Astrocyte (in vitro differentiated cells and primary cell): Measurements from ENCODE around the gene IGF2BP3. TPM values are rescaled to one million over a fixed set of nuclear protein-coding genes. Genes with fewer than 3 reads are reported as not detected.
A peak's percentile ranks its signal among the peaks of the same experiment; 100 is the strongest.

Experiments
- DNase-seq: peaks from one replicate; pipeline ENCODE4 v3.0.0-alpha.2; 2010; ENCODE audit warnings: low read depth
- FAIRE-seq: peaks from 2 replicates; lab custom pipeline; 2011; peaks lifted over from hg19 to GRCh38; lab: Jason Lieb, UNC
- H2AFZ ChIP-seq: 2 replicates; pipeline ENCODE4 v1.6.0; 2012; ENCODE audit warnings: low read depth, low read length, inconsistent platforms
- H3K27ac ChIP-seq: 2 replicates; pipeline ENCODE4 v1.5.1; 2011; ENCODE audit warnings: low read depth, low read length, inconsistent platforms
- H3K27me3 ChIP-seq: 2 replicates; pipeline ENCODE4 v1.6.0; 2011; ENCODE audit warnings: low read length, inconsistent platforms; ENCODE audit not compliant: insufficient read depth
- H3K36me3 ChIP-seq: 2 replicates; pipeline ENCODE4 v1.5.1; 2011; ENCODE audit warnings: low read length, inconsistent platforms; ENCODE audit not compliant: insufficient read depth
- H3K4me1 ChIP-seq: 2 replicates; pipeline ENCODE4 v1.5.1; 2011; ENCODE audit warnings: low read length, inconsistent platforms; ENCODE audit not compliant: insufficient read depth
- H3K4me2 ChIP-seq: 2 replicates; pipeline ENCODE4 v1.6.0; 2012; ENCODE audit warnings: low read length, inconsistent platforms
- H3K4me3 ChIP-seq: 2 replicates; pipeline ENCODE4 v1.5.1; 2011; ENCODE audit warnings: low read depth, mild to moderate bottlenecking, low read length, inconsistent platforms; ENCODE audit not compliant: insufficient read depth
- H3K79me2 ChIP-seq: 2 replicates; pipeline ENCODE4 v1.6.0; 2012; ENCODE audit warnings: mild to moderate bottlenecking, low read length, inconsistent platforms; ENCODE audit not compliant: insufficient read depth
- H3K9ac ChIP-seq: 2 replicates; pipeline ENCODE4 v1.6.0; 2012; ENCODE audit warnings: mild to moderate bottlenecking, low read length, inconsistent platforms
- H3K9me3 ChIP-seq: 2 replicates; pipeline ENCODE4 v1.5.1; 2012; ENCODE audit warnings: low read depth, mild to moderate bottlenecking, low read length, inconsistent platforms; ENCODE audit not compliant: insufficient read depth
- H4K20me1 ChIP-seq: 2 replicates; pipeline ENCODE4 v1.6.0; 2012; ENCODE audit warnings: low read length, inconsistent platforms; ENCODE audit not compliant: insufficient read depth
- H3K27ac Mint-ChIP-seq: one replicate; pipeline ENCODE4 v1.8.0; 2021; ENCODE audit warnings: mild to moderate bottlenecking, mixed read lengths; ENCODE audit not compliant: unreplicated experiment
- H3K27me3 Mint-ChIP-seq: one replicate; pipeline ENCODE4 v1.8.0; 2021; ENCODE audit warnings: low read depth, mixed read lengths; ENCODE audit not compliant: unreplicated experiment
- H3K36me3 Mint-ChIP-seq: one replicate; pipeline ENCODE4 v1.8.0; 2021; ENCODE audit warnings: low read depth, mixed read lengths; ENCODE audit not compliant: unreplicated experiment
- H3K4me1 Mint-ChIP-seq: one replicate; pipeline ENCODE4 v1.8.0; 2021; ENCODE audit warnings: low read depth, mixed read lengths; ENCODE audit not compliant: unreplicated experiment
- H3K4me3 Mint-ChIP-seq: one replicate; pipeline ENCODE4 v1.8.0; 2021; ENCODE audit warnings: mild to moderate bottlenecking, moderate library complexity, mixed read lengths; ENCODE audit not compliant: unreplicated experiment
- H3K9me3 Mint-ChIP-seq: one replicate; pipeline ENCODE4 v1.8.0; 2021; ENCODE audit warnings: mild to moderate bottlenecking, mixed read lengths; ENCODE audit not compliant: unreplicated experiment
- EZH2 ChIP-seq: IDR thresholded peaks from 2 replicates; pipeline ENCODE4 v1.6.1; 2012; ENCODE audit warnings: mild to moderate bottlenecking, low read length, inconsistent platforms; ENCODE audit not compliant: insufficient read depth
- total RNA-seq: library from RNA; stranded (reverse); gene quantifications from 2 replicates; pipeline ENCODE4 v1.2.1, GENCODE V29; 2021
- TF ChIP-seq, protein P1 (sequence below): IDR thresholded peaks from 2 replicates; pipeline ENCODE4 v1.5.1; 2011; ENCODE audit warnings: low read depth, mild to moderate bottlenecking, inconsistent platforms, low read length, moderate library complexity; ENCODE audit not compliant: insufficient read depth

IGF2BP3 gene
- total RNA-seq, 1 donor from 2014 or later = 79.5 TPM

DNA sequence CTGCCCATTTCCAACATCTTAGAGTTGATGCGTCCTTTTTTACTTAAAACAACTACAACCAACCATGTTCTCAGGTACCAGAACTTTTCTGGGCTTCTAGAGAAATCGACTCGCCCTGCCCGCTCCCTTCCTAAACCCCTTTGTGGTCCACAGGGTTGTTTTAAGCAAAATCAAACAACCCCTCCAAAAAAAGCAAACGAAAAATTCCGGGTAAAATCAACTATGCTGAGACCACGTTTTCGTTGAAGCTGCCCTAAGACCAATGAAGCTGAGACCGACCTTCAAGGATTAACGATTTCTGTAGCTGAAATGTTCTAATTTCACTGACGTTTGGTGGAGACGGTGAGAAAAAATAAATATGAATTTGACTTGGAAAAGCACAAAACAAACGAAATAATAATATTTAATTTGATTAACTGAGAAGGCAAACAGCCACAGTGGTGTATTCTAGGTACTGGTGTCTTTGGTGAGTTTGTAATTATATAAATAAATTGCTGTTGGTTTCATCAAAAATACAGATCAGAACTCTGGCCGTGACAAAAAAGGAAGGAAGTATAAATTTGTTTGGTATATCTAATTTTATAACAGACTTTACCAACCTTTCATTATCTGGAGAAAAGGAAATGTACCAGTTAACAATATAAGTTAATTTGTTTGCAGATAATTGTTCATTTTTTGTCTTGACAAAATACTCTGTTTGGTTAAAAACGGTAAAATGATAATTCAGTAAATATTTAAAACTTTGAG lies 4.7 kb upstream of the IGF2BP3 start:
- TF ChIP-seq, protein P1, sequence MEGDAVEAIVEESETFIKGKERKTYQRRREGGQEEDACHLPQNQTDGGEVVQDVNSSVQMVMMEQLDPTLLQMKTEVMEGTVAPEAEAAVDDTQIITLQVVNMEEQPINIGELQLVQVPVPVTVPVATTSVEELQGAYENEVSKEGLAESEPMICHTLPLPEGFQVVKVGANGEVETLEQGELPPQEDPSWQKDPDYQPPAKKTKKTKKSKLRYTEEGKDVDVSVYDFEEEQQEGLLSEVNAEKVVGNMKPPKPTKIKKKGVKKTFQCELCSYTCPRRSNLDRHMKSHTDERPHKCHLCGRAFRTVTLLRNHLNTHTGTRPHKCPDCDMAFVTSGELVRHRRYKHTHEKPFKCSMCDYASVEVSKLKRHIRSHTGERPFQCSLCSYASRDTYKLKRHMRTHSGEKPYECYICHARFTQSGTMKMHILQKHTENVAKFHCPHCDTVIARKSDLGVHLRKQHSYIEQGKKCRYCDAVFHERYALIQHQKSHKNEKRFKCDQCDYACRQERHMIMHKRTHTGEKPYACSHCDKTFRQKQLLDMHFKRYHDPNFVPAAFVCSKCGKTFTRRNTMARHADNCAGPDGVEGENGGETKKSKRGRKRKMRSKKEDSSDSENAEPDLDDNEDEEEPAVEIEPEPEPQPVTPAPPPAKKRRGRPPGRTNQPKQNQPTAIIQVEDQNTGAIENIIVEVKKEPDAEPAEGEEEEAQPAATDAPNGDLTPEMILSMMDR = no peak
- no peak for TF ChIP-seq EZH2
- H3K27ac ChIP-seq = no peak overlapping the region

DNA sequence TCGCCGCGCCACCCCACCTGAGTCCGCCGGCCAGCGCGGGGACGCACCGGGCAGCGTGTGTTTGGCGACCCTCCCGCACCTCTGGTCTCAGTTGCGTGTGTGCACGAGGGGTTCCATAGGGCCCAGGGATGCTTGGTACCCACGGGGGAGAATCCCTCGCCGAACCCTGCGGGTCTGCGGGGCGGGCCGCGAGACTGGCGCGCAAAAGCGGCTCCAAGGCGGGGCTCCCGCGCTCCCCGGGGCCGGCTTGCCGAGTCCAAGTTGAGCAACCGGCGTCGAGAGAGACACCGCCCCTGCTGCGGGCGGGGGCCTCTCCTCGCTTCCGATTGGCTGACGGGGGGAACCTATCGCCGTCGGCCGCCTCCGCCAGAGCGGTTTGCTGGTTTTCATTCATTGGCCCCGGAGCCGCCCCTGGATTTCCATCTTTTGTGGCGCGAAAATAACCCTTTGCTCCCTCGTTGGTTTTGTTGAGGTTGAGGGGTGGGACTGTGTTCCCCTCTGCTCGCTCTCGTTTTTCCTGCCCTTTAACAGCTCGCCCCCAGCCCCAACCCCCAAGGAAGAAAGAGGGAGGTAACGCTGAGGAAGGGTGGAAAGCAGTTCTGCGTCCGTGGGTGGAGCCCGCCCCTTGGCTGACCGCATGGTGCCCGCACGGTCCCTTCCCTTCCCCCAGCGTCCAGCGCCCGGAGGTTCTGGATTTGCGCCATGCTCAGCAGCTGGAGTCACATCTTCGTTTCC lies 4.0 kb upstream of the IGF2BP3 start:
- Mint-ChIP-seq H3K27ac (peak overlapping the region; percentile 94), H3K27me3 (no peaks in the 10 kb centered on the region), H3K36me3 (peaks cover 2% of the 10 kb centered on the region), H3K4me3 (peak overlapping the region; percentile 93), H3K9me3 (no peaks in the 10 kb centered on the region), H3K4me1 (peaks cover 19% of the 10 kb centered on the region)
- Histone ChIP-seq H3K4me2 (peak overlapping the region; percentile 97), H2AFZ (peak overlapping the region; percentile 91), H3K27ac (peak overlapping the region; percentile 78), H3K4me3 (peak overlapping the region; percentile 78), H4K20me1 (no peaks in the 10 kb centered on the region), H3K9ac (peak overlapping the region; percentile 83), H3K4me1 (peaks cover 15% of the 10 kb centered on the region), H3K27me3 (peaks cover 36% of the 10 kb centered on the region), H3K9me3 (no peaks in the 10 kb centered on the region), H3K79me2 (peaks cover 24% of the 10 kb centered on the region), H3K36me3 (no peaks in the 10 kb centered on the region)
- peak; percentile 87 for DNase-seq
- TF ChIP-seq, protein P1 = no peak
- no peak for TF ChIP-seq EZH2
- no peak for FAIRE-seq

More for the DNA sequence above, 4.7 kb upstream of the IGF2BP3 start:
- peaks cover 1% of the 10 kb centered on the region for H3K36me3 Mint-ChIP-seq
- no peaks in the 10 kb centered on the region for H4K20me1 ChIP-seq
- H3K9me3 ChIP-seq = no peaks in the 10 kb centered on the region
- no peak for DNase-seq
- peak overlapping the region; percentile 83 for H3K9ac ChIP-seq
- H3K4me1 ChIP-seq = peaks cover 15% of the 10 kb centered on the region
- H3K9me3 Mint-ChIP-seq = no peaks in the 10 kb centered on the region
- H3K79me2 ChIP-seq = peaks cover 16% of the 10 kb centered on the region
- no peaks in the 10 kb centered on the region for H3K36me3 ChIP-seq
- H3K4me3 Mint-ChIP-seq = peak overlapping the region; percentile 93
- peak overlapping the region; percentile 78 for H3K4me3 ChIP-seq
- peak overlapping the region; percentile 97 for H3K4me2 ChIP-seq
- peaks cover 19% of the 10 kb centered on the region for H3K4me1 Mint-ChIP-seq
- H3K27me3 ChIP-seq = peaks cover 36% of the 10 kb centered on the region
- H3K27ac Mint-ChIP-seq = peak overlapping the region; percentile 94
- FAIRE-seq = no peak
- H2AFZ ChIP-seq = peak overlapping the region; percentile 79
- H3K27me3 Mint-ChIP-seq = no peaks in the 10 kb centered on the region
